ENCODE results near the gene MACROD2.

DNA sequence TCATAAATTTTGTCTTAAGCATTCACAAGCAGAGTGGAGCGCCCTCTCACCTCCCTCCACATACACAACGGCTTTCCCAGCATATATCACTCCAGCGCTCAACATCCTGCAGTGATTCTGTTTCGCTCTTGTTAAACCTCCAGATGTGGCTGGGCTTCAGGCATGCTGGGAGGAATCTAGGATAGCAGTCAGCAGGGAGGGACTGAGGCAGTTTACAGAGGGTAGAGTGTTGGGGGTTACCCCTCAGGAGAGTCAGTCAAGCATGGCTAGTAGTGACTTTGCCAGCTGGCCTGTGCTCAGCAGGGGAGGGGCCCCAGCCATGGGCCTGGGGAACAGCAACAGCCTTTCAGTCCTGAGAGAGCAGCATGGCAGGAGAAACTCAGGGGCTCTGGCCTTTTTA is 503.5 kb downstream of the MACROD2 start:
- no peak for TF ChIP-seq SIN3A (IDR thresholded peaks at IDR 0.05; ENCODE audit: borderline replicate concordance, insufficient read depth, low read length)
- no peak for TF ChIP-seq TAF1 (IDR thresholded peaks at IDR 0.05; ENCODE audit: borderline replicate concordance, insufficient read depth, low read length)
